HepG2 (cell line): ENCODE data around the gene STAT1. TPM values are rescaled to one million over a fixed set of nuclear protein-coding genes. Genes with fewer than 3 reads are reported as not detected.

Experiments used
- FOSL1 ChIP-seq: sonication (generic); formaldehyde crosslinking; IDR thresholded peaks from 2 replicates; pipeline ENCODE4 v1.9.0; 2021; ENCODE audit warnings: missing genetic modification reagents, borderline replicate concordance
- FOXJ3 ChIP-seq: sonication (generic); formaldehyde crosslinking; IDR thresholded peaks from 2 replicates; pipeline ENCODE4 v1.4.0; 2020; ENCODE audit warnings: missing genetic modification reagents, mild to moderate bottlenecking, borderline replicate concordance
- GATAD1 ChIP-seq: IDR thresholded peaks from 2 replicates; pipeline ENCODE4 v1.6.1; 2016; ENCODE audit warnings: missing genetic modification reagents, missing compliant biosample characterization
- MXI1 ChIP-seq: IDR thresholded peaks from 3 replicates; pipeline ENCODE4 v1.6.1; 2012; ENCODE audit warnings: low read depth, low read length, inconsistent platforms, borderline replicate concordance
- REPIN1 ChIP-seq: sonication (generic); formaldehyde crosslinking; IDR thresholded peaks from 2 replicates; pipeline ENCODE4 v1.8.0; 2022; ENCODE audit warnings: missing genetic modification reagents, low read depth, mild to moderate bottlenecking, borderline replicate concordance
- RFXAP ChIP-seq: sonication (generic); formaldehyde crosslinking; IDR thresholded peaks from 2 replicates; pipeline ENCODE4 v1.4.0; 2020; ENCODE audit warnings: missing genetic modification reagents, borderline replicate concordance
- SMC3 ChIP-seq: IDR thresholded peaks from 2 replicates; pipeline ENCODE4 v1.6.1; 2011; ENCODE audit warnings: low read length, improper control_type of control experiment
- SNRNP70 ChIP-seq: fragments of 200-400 bp; formaldehyde crosslinking; IDR thresholded peaks from 2 replicates; pipeline ENCODE4 v1.6.1; 2017; ENCODE audit warnings: mild to moderate bottlenecking, low read depth, low read length, moderate library complexity
- TOPORS ChIP-seq: sonication (generic); formaldehyde crosslinking; IDR thresholded peaks from 2 replicates; pipeline ENCODE4 v1.8.0; 2023; ENCODE audit warnings: mild to moderate bottlenecking, missing genetic modification reagents
- ZBTB7A ChIP-seq: sonication (generic); formaldehyde crosslinking; IDR thresholded peaks from 2 replicates; pipeline ENCODE4 v1.8.0; 2022; ENCODE audit warnings: mild to moderate bottlenecking, missing genetic modification reagents
- ZFP90 ChIP-seq: sonication (generic); formaldehyde crosslinking; IDR thresholded peaks from 2 replicates; pipeline ENCODE4 v1.8.0; 2022; ENCODE audit warnings: missing genetic modification reagents, mild to moderate bottlenecking, inconsistent platforms, borderline replicate concordance
- ZKSCAN1 ChIP-seq: fragments of 150-350 bp; IDR thresholded peaks from 2 replicates; pipeline ENCODE4 v1.6.1; 2014; ENCODE audit warnings: low read length
- ZNF225 ChIP-seq: sonication (generic); formaldehyde crosslinking; IDR thresholded peaks from 2 replicates; pipeline ENCODE4 v1.4.0; 2020; ENCODE audit warnings: mild to moderate bottlenecking, missing genetic modification reagents
- ZNF232 ChIP-seq: sonication (generic); formaldehyde crosslinking; IDR thresholded peaks from 2 replicates; pipeline ENCODE4 v1.4.0; 2020; ENCODE audit warnings: missing genetic modification reagents, borderline replicate concordance
- ZNF326 ChIP-seq: sonication (generic); formaldehyde crosslinking; IDR thresholded peaks from 2 replicates; pipeline ENCODE4 v1.4.0; 2020; ENCODE audit warnings: missing genetic modification reagents, borderline replicate concordance
- ZNF343 ChIP-seq: sonication (generic); formaldehyde crosslinking; IDR thresholded peaks from 2 replicates; pipeline ENCODE4 v1.4.0; 2020; ENCODE audit warnings: mild to moderate bottlenecking, missing genetic modification reagents
- ZNF567 ChIP-seq: sonication (generic); formaldehyde crosslinking; IDR thresholded peaks from 2 replicates; pipeline ENCODE4 v1.8.1; 2023; ENCODE audit warnings: mild to moderate bottlenecking, missing genetic modification reagents, borderline replicate concordance
- ZNF616 ChIP-seq: sonication (generic); formaldehyde crosslinking; IDR thresholded peaks from 2 replicates; pipeline ENCODE4 v1.5.0; 2020; ENCODE audit warnings: low read depth, mild to moderate bottlenecking, missing genetic modification reagents
- polyA plus RNA-seq, 8 experiments: library from polyadenylated mRNA; depleted of rRNA in 3 of 8; stranded (reverse) in 7 of 8; unstranded in 1 of 8; fragments of >200 nt; fragmentation: Illumina TruSeq in 4 of 8; extraction: Trizol in 4 of 8; gene quantifications; 2 replicates each; pipeline versions ENCODE4 v1.2.1 to v1.2.3, GENCODE V29; 2011 to 2016; ENCODE audit warnings: low read depth in 4 of 8, missing spikeins in 1 of 8, mixed read lengths in 1 of 8; ENCODE audit not compliant: insufficient read depth in 1 of 8
- total RNA-seq, 5 experiments: library from RNA; depleted of rRNA; stranded (reverse); fragments of >200 nt; fragmentation: Illumina TruSeq; extraction: Trizol; gene quantifications; 2 replicates each; pipeline ENCODE4 v1.2.3, GENCODE V29; 2016; ENCODE audit warnings: low read depth in 1 of 5
- TF ChIP-seq, protein P1 (sequence below): sonication (generic); formaldehyde crosslinking; IDR thresholded peaks from 2 replicates; pipeline ENCODE4 v1.4.0; 2020; ENCODE audit warnings: mild to moderate bottlenecking, missing genetic modification reagents
- TF ChIP-seq, protein P2 (sequence below): sonication (generic); formaldehyde crosslinking; IDR thresholded peaks from 2 replicates; pipeline ENCODE4 v1.8.0; 2022; ENCODE audit warnings: mild to moderate bottlenecking, missing genetic modification reagents; ENCODE audit not compliant: insufficient replicate concordance
- TF ChIP-seq, protein P3 (sequence below): sonication (generic); formaldehyde crosslinking; conservative IDR thresholded peaks from 2 replicates; pipeline ENCODE4 v1.8.1; 2023; ENCODE audit warnings: missing genetic modification reagents
- TF ChIP-seq, protein P4 (sequence below): sonication (generic); formaldehyde crosslinking; IDR thresholded peaks from 2 replicates; pipeline ENCODE4 v1.5.1; 2020; ENCODE audit warnings: missing genetic modification reagents, mild to moderate bottlenecking, borderline replicate concordance

The STAT1 gene
- total and polyA plus RNA-seq, 2 of the 13 experiments (the other 11 are each of a cell fraction or from before 2014, with no cell fraction given), result 21.8 to 59.6 TPM

DNA sequence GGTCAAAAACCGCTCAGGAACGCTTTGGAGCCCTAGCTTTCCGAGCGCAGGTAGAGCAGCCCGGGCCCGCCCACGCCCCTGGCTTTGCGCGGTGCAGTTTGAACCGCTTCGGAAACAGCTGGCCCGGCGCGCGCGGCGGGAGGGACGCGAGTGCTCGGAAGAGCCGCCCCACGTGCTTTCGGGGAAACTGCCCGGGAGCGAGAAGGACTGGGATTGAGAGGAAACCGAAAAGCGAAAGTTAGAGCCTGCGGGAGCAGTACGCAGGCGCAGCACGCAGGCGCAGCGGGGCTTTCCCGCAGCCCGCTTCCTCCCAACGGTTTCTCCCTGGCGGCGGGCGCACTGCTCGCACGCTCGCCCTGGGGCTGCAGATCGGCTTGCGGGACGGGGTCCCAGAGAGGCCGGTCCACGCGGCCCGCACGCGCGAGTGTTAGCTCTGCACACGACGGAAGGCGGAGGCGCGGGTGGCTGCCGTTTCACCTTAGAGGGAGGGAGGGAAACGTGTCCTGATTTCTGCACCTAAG, 6.3 kb upstream of the STAT1 start (continued):
- TF ChIP-seq, protein P1, sequence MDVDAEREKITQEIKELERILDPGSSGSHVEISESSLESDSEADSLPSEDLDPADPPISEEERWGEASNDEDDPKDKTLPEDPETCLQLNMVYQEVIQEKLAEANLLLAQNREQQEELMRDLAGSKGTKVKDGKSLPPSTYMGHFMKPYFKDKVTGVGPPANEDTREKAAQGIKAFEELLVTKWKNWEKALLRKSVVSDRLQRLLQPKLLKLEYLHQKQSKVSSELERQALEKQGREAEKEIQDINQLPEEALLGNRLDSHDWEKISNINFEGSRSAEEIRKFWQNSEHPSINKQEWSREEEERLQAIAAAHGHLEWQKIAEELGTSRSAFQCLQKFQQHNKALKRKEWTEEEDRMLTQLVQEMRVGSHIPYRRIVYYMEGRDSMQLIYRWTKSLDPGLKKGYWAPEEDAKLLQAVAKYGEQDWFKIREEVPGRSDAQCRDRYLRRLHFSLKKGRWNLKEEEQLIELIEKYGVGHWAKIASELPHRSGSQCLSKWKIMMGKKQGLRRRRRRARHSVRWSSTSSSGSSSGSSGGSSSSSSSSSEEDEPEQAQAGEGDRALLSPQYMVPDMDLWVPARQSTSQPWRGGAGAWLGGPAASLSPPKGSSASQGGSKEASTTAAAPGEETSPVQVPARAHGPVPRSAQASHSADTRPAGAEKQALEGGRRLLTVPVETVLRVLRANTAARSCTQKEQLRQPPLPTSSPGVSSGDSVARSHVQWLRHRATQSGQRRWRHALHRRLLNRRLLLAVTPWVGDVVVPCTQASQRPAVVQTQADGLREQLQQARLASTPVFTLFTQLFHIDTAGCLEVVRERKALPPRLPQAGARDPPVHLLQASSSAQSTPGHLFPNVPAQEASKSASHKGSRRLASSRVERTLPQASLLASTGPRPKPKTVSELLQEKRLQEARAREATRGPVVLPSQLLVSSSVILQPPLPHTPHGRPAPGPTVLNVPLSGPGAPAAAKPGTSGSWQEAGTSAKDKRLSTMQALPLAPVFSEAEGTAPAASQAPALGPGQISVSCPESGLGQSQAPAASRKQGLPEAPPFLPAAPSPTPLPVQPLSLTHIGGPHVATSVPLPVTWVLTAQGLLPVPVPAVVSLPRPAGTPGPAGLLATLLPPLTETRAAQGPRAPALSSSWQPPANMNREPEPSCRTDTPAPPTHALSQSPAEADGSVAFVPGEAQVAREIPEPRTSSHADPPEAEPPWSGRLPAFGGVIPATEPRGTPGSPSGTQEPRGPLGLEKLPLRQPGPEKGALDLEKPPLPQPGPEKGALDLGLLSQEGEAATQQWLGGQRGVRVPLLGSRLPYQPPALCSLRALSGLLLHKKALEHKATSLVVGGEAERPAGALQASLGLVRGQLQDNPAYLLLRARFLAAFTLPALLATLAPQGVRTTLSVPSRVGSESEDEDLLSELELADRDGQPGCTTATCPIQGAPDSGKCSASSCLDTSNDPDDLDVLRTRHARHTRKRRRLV (CRISPR knock-in tag), result peak; percentile 94
- TF ChIP-seq ZNF225 (CRISPR knock-in tag) (peak; percentile 98), ZNF326 (no peak), GATAD1 (CRISPR knock-in tag) (peak; percentile 96), ZNF343 (CRISPR knock-in tag) (peak; percentile 97), ZBTB7A (CRISPR knock-in tag) (peak; percentile 72; the same call in 1 of the 2 replicates), ZNF232 (CRISPR knock-in tag) (peak; percentile 98), ZKSCAN1 (peak; percentile 81; the same call in 1 of the 2 replicates), TOPORS (CRISPR knock-in tag) (peak; percentile 99), REPIN1 (peak; percentile 100), SMC3 (no peak; the same call in 1 of the 2 replicates), ZFP90 (CRISPR knock-in tag) (peak; percentile 98), FOXJ3 (peak; percentile 98), RFXAP (peak; percentile 98), ZNF616 (CRISPR knock-in tag) (peak; percentile 98), ZNF567 (CRISPR knock-in tag) (peak; percentile 99), SNRNP70 (no peak), FOSL1 (CRISPR knock-in tag) (no peak; the same call in 1 of the 2 replicates), MXI1 (peak; percentile 100)
- TF ChIP-seq, protein P2, sequence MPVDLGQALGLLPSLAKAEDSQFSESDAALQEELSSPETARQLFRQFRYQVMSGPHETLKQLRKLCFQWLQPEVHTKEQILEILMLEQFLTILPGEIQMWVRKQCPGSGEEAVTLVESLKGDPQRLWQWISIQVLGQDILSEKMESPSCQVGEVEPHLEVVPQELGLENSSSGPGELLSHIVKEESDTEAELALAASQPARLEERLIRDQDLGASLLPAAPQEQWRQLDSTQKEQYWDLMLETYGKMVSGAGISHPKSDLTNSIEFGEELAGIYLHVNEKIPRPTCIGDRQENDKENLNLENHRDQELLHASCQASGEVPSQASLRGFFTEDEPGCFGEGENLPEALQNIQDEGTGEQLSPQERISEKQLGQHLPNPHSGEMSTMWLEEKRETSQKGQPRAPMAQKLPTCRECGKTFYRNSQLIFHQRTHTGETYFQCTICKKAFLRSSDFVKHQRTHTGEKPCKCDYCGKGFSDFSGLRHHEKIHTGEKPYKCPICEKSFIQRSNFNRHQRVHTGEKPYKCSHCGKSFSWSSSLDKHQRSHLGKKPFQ, result peak; percentile 95
- TF ChIP-seq, protein P3, sequence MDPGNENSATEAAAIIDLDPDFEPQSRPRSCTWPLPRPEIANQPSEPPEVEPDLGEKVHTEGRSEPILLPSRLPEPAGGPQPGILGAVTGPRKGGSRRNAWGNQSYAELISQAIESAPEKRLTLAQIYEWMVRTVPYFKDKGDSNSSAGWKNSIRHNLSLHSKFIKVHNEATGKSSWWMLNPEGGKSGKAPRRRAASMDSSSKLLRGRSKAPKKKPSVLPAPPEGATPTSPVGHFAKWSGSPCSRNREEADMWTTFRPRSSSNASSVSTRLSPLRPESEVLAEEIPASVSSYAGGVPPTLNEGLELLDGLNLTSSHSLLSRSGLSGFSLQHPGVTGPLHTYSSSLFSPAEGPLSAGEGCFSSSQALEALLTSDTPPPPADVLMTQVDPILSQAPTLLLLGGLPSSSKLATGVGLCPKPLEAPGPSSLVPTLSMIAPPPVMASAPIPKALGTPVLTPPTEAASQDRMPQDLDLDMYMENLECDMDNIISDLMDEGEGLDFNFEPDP (CRISPR knock-in tag), result peak; percentile 99
- TF ChIP-seq, protein P4, sequence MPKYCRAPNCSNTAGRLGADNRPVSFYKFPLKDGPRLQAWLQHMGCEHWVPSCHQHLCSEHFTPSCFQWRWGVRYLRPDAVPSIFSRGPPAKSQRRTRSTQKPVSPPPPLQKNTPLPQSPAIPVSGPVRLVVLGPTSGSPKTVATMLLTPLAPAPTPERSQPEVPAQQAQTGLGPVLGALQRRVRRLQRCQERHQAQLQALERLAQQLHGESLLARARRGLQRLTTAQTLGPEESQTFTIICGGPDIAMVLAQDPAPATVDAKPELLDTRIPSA (CRISPR knock-in tag), result peak; percentile 89; the same call in 1 of the 2 replicates
